Hepatocyte (in vitro differentiated cells): Measurements from ENCODE around the gene PNMA6F. TPM values are rescaled to one million over a fixed set of nuclear protein-coding genes. Genes with fewer than 3 reads are reported as not detected.

Experiments used
- DNase-seq: peaks from one replicate; pipeline ENCODE4 v3.0.0-alpha.2; 2016; ENCODE audit warnings: low spot score
- H2AFZ ChIP-seq: fragments of 200-600 bp; sonication (generic); 2 replicates; pipeline ENCODE4 v1.6.0; 2016; ENCODE audit warnings: antibody characterized with exemption, mild to moderate bottlenecking
- H3K27ac ChIP-seq: fragments of 200-600 bp; sonication (generic); 2 replicates; pipeline ENCODE4 v1.5.1; 2016; ENCODE audit warnings: mild to moderate bottlenecking
- H3K27me3 ChIP-seq: fragments of 200-600 bp; sonication (generic); 2 replicates; pipeline ENCODE4 v1.6.1; 2016
- H3K36me3 ChIP-seq: fragments of 200-600 bp; sonication (generic); replicated peaks from 2 replicates; pipeline ENCODE4 v1.5.1; 2016; ENCODE audit warnings: low read depth; ENCODE audit not compliant: insufficient read depth
- H3K4me1 ChIP-seq: fragments of 200-600 bp; sonication (generic); 2 replicates; pipeline ENCODE4 v1.5.1; 2016; ENCODE audit warnings: mild to moderate bottlenecking, moderate library complexity; ENCODE audit not compliant: insufficient read depth
- H3K4me2 ChIP-seq: fragments of 200-600 bp; sonication (generic); 2 replicates; pipeline ENCODE4 v1.6.0; 2016
- H3K4me3 ChIP-seq: fragments of 200-600 bp; sonication (generic); 2 replicates; pipeline ENCODE4 v1.5.1; 2016; ENCODE audit warnings: mild to moderate bottlenecking
- H3K79me2 ChIP-seq: fragments of 200-600 bp; sonication (generic); 2 replicates; pipeline ENCODE4 v1.6.0; 2017; ENCODE audit warnings: mild to moderate bottlenecking
- H3K9me2 ChIP-seq: fragments of 200-600 bp; sonication (generic); replicated peaks from 2 replicates; pipeline ENCODE4 v1.6.0; 2017; ENCODE audit warnings: mild to moderate bottlenecking; ENCODE audit not compliant: insufficient read depth
- H3K9me3 ChIP-seq: fragments of 200-600 bp; sonication (generic); 2 replicates; pipeline ENCODE4 v1.5.1; 2016; ENCODE audit warnings: low read depth, mild to moderate bottlenecking
- H4K20me1 ChIP-seq: fragments of 200-600 bp; sonication (generic); 2 replicates; pipeline ENCODE4 v1.6.0; 2016; ENCODE audit warnings: mild to moderate bottlenecking; ENCODE audit not compliant: insufficient read depth, poor library complexity, severe bottlenecking
- CTCF ChIP-seq: fragments of 200-600 bp; sonication (generic); IDR thresholded peaks from 2 replicates; pipeline ENCODE4 v1.5.1; 2016; ENCODE audit warnings: antibody characterized with exemption, mild to moderate bottlenecking; ENCODE audit not compliant: poor library complexity
- EZH2 ChIP-seq: fragments of 200-600 bp; sonication (generic); IDR thresholded peaks from 2 replicates; pipeline ENCODE4 v1.6.1; 2016; ENCODE audit warnings: antibody characterized with exemption, mild to moderate bottlenecking, borderline replicate concordance
- EZH2phosphoT487 ChIP-seq: fragments of 200-600 bp; sonication (generic); IDR thresholded peaks from one replicate; pipeline ENCODE4 v1.6.1; 2018; ENCODE audit warnings: antibody characterized with exemption, mild to moderate bottlenecking, low read depth, moderate library complexity; ENCODE audit not compliant: unreplicated experiment, severe bottlenecking
- WGBS: methylation state at CpG from one replicate; pipeline ENCODE4 v1.1.6; 2016; ENCODE audit warnings: low lambda C conversion rate; ENCODE audit errors: missing lambda C conversion rate; 5-methylcytosine and 5-hydroxymethylcytosine counted together
- polyA plus RNA-seq: library from polyadenylated mRNA; unstranded; fragments of >200 nt; fragmentation: Nextera tagmentation; extraction: Ambion mirVana; gene quantifications from 2 replicates; pipeline ENCODE4 v1.2.1, GENCODE V29; 2016
- total RNA-seq: library from RNA; depleted of rRNA; stranded (reverse); fragments of >200 nt; gene quantifications from 2 replicates; pipeline ENCODE4 v1.2.3, GENCODE V29; 2014

PNMA6F gene
- total and polyA plus RNA-seq, 2 experiments from 2014 or later = not detected

GRCh38 chrX:153366878-153367538 lies 45.4 kb upstream of the PNMA6F start:
- no peaks in the 10 kb centered on the region for H4K20me1 ChIP-seq
- 74% methylated on average over 5 of the region's 5 CpGs for WGBS
- no peaks in the 10 kb centered on the region for H3K36me3 ChIP-seq
- H3K4me2 ChIP-seq = no peak overlapping the region
- DNase-seq = no peak
- H3K79me2 ChIP-seq = no peaks in the 10 kb centered on the region
- no peaks in the 10 kb centered on the region for H3K4me1 ChIP-seq
- TF ChIP-seq EZH2phosphoT487 = no peak
- TF ChIP-seq CTCF = no peak
- TF ChIP-seq EZH2 = no peak
- no peak overlapping the region for H3K4me3 ChIP-seq
- no peaks in the 10 kb centered on the region for H3K9me2 ChIP-seq
- no peaks in the 10 kb centered on the region for H3K9me3 ChIP-seq
- no peaks in the 10 kb centered on the region for H3K27me3 ChIP-seq
- H2AFZ ChIP-seq = no peak overlapping the region
- H3K27ac ChIP-seq = no peak overlapping the region

GRCh38 chrX:153366119-153366518 lies 44.6 kb upstream of the PNMA6F start:
- Histone ChIP-seq H3K36me3 (no peaks in the 10 kb centered on the region), H3K4me2 (no peak overlapping the region), H3K79me2 (no peaks in the 10 kb centered on the region), H3K4me1 (no peaks in the 10 kb centered on the region), H4K20me1 (no peaks in the 10 kb centered on the region), H3K27me3 (no peaks in the 10 kb centered on the region), H3K4me3 (no peak overlapping the region), H3K9me2 (no peaks in the 10 kb centered on the region), H3K9me3 (no peaks in the 10 kb centered on the region), H3K27ac (no peak overlapping the region), H2AFZ (no peak overlapping the region)
- TF ChIP-seq EZH2phosphoT487 (no peak), CTCF (no peak), EZH2 (no peak)
- 66% methylated on average over 3 of the region's 3 CpGs for WGBS
- DNase-seq = no peak

GRCh38 chrX:153365670-153366069 lies 44.1 kb upstream of the PNMA6F start:
- no peak for DNase-seq
- Histone ChIP-seq H4K20me1 (no peaks in the 10 kb centered on the region), H3K27me3 (no peaks in the 10 kb centered on the region), H3K9me2 (no peaks in the 10 kb centered on the region), H3K9me3 (no peaks in the 10 kb centered on the region), H3K36me3 (no peaks in the 10 kb centered on the region), H3K27ac (no peak overlapping the region), H3K79me2 (no peaks in the 10 kb centered on the region), H2AFZ (no peak overlapping the region), H3K4me3 (no peak overlapping the region), H3K4me2 (no peak overlapping the region), H3K4me1 (no peaks in the 10 kb centered on the region)
- WGBS = 71% methylated on average over 4 of the region's 4 CpGs
- no peak for TF ChIP-seq CTCF
- no peak for TF ChIP-seq EZH2
- TF ChIP-seq EZH2phosphoT487 = no peak
